Fibroblast of skin of left quadriceps (primary cell): ENCODE data around the gene PLTP.
"Not testable (repeated sequence)": the region's sequence is repeated elsewhere in the genome, so short reads cannot be mapped to it uniquely, and the experiment has no call there.

Experiments
- DNase-seq, 2 experiments: peaks; one replicate each; pipeline ENCODE4 v3.0.0-alpha.2; 2013; ENCODE audit warnings: low read depth in 2 of 2

Gene PLTP

GRCh38 chr20:45920462-45921336 lies 8.7 kb upstream of the PLTP start:
- DNase-seq: no peak

GRCh38 chr20:45919542-45920399 lies 7.8 kb upstream of the PLTP start:
- no peak for DNase-seq

GRCh38 chr20:45918779-45919537 lies 7.0 kb upstream of the PLTP start:
- no peak for DNase-seq

GRCh38 chr20:45918182-45918737 lies 6.3 kb upstream of the PLTP start:
- DNase-seq: no peak

- no peak for DNase-seq
Measured at GRCh38 chr20:45917790-45918141, 5.8 kb upstream of the PLTP start.

- DNase-seq: no peak
Measured at GRCh38 chr20:45913116-45913515, 1.2 kb upstream of the PLTP start.

GRCh38 chr20:45912344-45912682 lies 358 bp upstream of the PLTP start:
- no peak for DNase-seq

GRCh38 chr20:45910670-45911485 lies 1.1 kb downstream of the PLTP start:
- peak; percentile 100 for DNase-seq

GRCh38 chr20:45909817-45910669 lies 1.9 kb downstream of the PLTP start:
- no peak for DNase-seq

- DNase-seq: no peak
Measured at GRCh38 chr20:45909336-45909808, 2.6 kb downstream of the PLTP start.

- DNase-seq: no peak
Measured at GRCh38 chr20:45908084-45908483, 3.9 kb downstream of the PLTP start.

- no peak for DNase-seq
Measured at GRCh38 chr20:45907219-45907948, 4.6 kb downstream of the PLTP start.

GRCh38 chr20:45905505-45906079 lies 6.4 kb downstream of the PLTP start:
- DNase-seq: no peak

- DNase-seq: no peak
Measured at GRCh38 chr20:45904583-45905504, 7.1 kb downstream of the PLTP start.

- DNase-seq: no peak
Measured at GRCh38 chr20:45902199-45902701, 9.7 kb downstream of the PLTP start.

- DNase-seq: not testable (repeated sequence)
Measured at GRCh38 chr20:45901332-45901731, 10.6 kb downstream of the PLTP start.

GRCh38 chr20:45899046-45899835 lies 12.7 kb downstream of the PLTP start:
- no peak for DNase-seq
